HCT116 (cell line): ENCODE data around the gene EBPL. TPM values are rescaled to one million over a fixed set of nuclear protein-coding genes. Genes with fewer than 3 reads are reported as not detected.

Experiments
- ATAC-seq: fragments of 200-7000 bp; cut with Tn5 transposase; 2 replicates; pipeline ENCODE4 v1.9.1; 2020; ENCODE audit warnings: mild to moderate bottlenecking, moderate library complexity
- BruUV-seq: library from RNA; stranded (reverse); fragments of 400-500 nt; replicated peaks from 2 replicates; lab custom pipeline; 2021; lab: Mats Ljungman, UMichigan
- CTCF ChIA-PET: fragments of 300-600 bp; sonication (Branson Sonifier 250); formaldehyde crosslinking; loops from one replicate; lab custom pipeline; 2021; ENCODE audit warnings: antibody characterized with exemption; lab: Charles Lee
- POLR2A ChIA-PET: fragments of 300-600, 350-600 bp; sonication (Branson Sonifier 250); formaldehyde crosslinking; loops from one replicate; lab custom pipeline; 2021; ENCODE audit warnings: antibody characterized with exemption; lab: Charles Lee
- RAD21 ChIA-PET, 2 experiments: fragments of 300-600 bp; sonication (Branson Sonifier 250); formaldehyde crosslinking; loops; one replicate each; lab custom pipeline; 2023; ENCODE audit warnings: low total read pairs in 2 of 2; ENCODE audit not compliant: uncharacterized antibody in 2 of 2, unreplicated experiment in 2 of 2, low non-redundant PET in 1 of 2; lab: Charles Lee
- DNase-seq: peaks from one replicate; pipeline ENCODE4 v3.0.0-alpha.2; 2010; ENCODE audit warnings: low read depth, low spot score
- H2AFZ ChIP-seq: fragments of 200-600 bp; shearing (Covaris generic), sonication (generic); 2 replicates; pipeline ENCODE4 v1.6.1; 2017; ENCODE audit warnings: low read depth, mixed run types, mixed read lengths, antibody characterized with exemption, low read length; ENCODE audit not compliant: poor library complexity, severe bottlenecking
- H3K27ac ChIP-seq: 2 replicates; pipeline ENCODE4 v1.5.1; 2012; ENCODE audit warnings: low read depth, low read length
- H3K27me3 ChIP-seq: fragments of 200-600 bp; sonication (generic); 2 replicates; pipeline ENCODE4 v1.6.1; 2016; ENCODE audit warnings: mixed run types, low read length, mixed read lengths; ENCODE audit not compliant: insufficient read depth
- H3K36me3 ChIP-seq, 2 experiments: fragments of 200-500 bp in 1 of 2; fragments of 200-600 bp in 1 of 2; sonication (Bioruptor generic) in 1 of 2; sonication (generic) in 1 of 2; 2 replicates each; pipeline versions ENCODE4 v1.5.1 to v1.6.1; 2014 to 2016; ENCODE audit warnings: low read length in 2 of 2, inconsistent platforms in 1 of 2, mixed read lengths in 1 of 2, mixed run types in 1 of 2; ENCODE audit not compliant: insufficient read depth in 2 of 2, control insufficient read depth in 1 of 2
- H3K4me1 ChIP-seq, 2 experiments: fragments of 200-600 bp in 1 of 2; sonication (generic) in 1 of 2; 2 replicates each; pipeline versions ENCODE4 v1.5.1 to v1.6.1; 2012 to 2017; ENCODE audit warnings: low read length in 2 of 2, inconsistent platforms in 1 of 2, mild to moderate bottlenecking in 1 of 2, mixed read lengths in 1 of 2, mixed run types in 1 of 2, moderate library complexity in 1 of 2; ENCODE audit not compliant: insufficient read depth in 2 of 2, control insufficient read depth in 1 of 2
- H3K4me2 ChIP-seq: fragments of 200-600 bp; sonication (generic); 2 replicates; pipeline ENCODE4 v1.6.1; 2017; ENCODE audit warnings: mixed run types, low read length, mixed read lengths
- H3K4me3 ChIP-seq, 2 experiments: fragments of 200-600 bp in 1 of 2; sonication (generic) in 1 of 2; replicated peaks in 1 of 2; 2 replicates each; pipeline ENCODE4 v1.5.1; 2011 to 2016; ENCODE audit warnings: low read length in 2 of 2, control low read depth in 1 of 2, low read depth in 1 of 2, mild to moderate bottlenecking in 1 of 2, mixed read lengths in 1 of 2, mixed run types in 1 of 2
- H3K79me2 ChIP-seq: fragments of 200-600 bp; sonication (generic); 2 replicates; pipeline ENCODE4 v1.6.1; 2017; ENCODE audit warnings: mild to moderate bottlenecking, mixed run types, low read length, moderate library complexity, mixed read lengths; ENCODE audit not compliant: insufficient read depth
- H3K9ac ChIP-seq: fragments of 200-600 bp; sonication (generic); 2 replicates; pipeline ENCODE4 v1.6.1; 2016; ENCODE audit warnings: low read length, mixed read lengths
- H3K9me2 ChIP-seq: fragments of 200-600 bp; sonication (generic), shearing (Covaris generic); 2 replicates; pipeline ENCODE4 v1.6.1; 2017; ENCODE audit warnings: mixed run types, mild to moderate bottlenecking, moderate library complexity; ENCODE audit not compliant: insufficient read depth
- H3K9me3 ChIP-seq, 2 experiments: fragments of 200-500 bp in 1 of 2; fragments of 200-600 bp in 1 of 2; sonication (Bioruptor generic) in 1 of 2; sonication (generic) in 1 of 2; 2 replicates each; pipeline ENCODE4 v1.6.1; 2014 to 2017; ENCODE audit warnings: low read length in 2 of 2, mixed read lengths in 2 of 2, inconsistent platforms in 1 of 2, low read depth in 1 of 2, mild to moderate bottlenecking in 1 of 2, mixed run types in 1 of 2, moderate library complexity in 1 of 2; ENCODE audit not compliant: control insufficient read depth in 1 of 2, insufficient read depth in 1 of 2
- H4K20me1 ChIP-seq: fragments of 200-600 bp; sonication (generic), shearing (Covaris generic); 2 replicates; pipeline ENCODE4 v1.6.1; 2017; ENCODE audit warnings: mixed run types, mild to moderate bottlenecking, moderate library complexity; ENCODE audit not compliant: insufficient read depth
- CBX3 ChIP-seq: IDR thresholded peaks from 2 replicates; pipeline ENCODE4 v1.6.1; 2012; ENCODE audit warnings: low read depth
- CEBPB ChIP-seq: IDR thresholded peaks from 2 replicates; pipeline ENCODE4 v1.6.1; 2012; ENCODE audit warnings: low read depth
- EGR1 ChIP-seq: IDR thresholded peaks from 2 replicates; pipeline ENCODE4 v1.6.1; 2012; ENCODE audit warnings: low read depth
- ELF1 ChIP-seq: IDR thresholded peaks from 2 replicates; pipeline ENCODE4 v1.6.1; 2012; ENCODE audit warnings: low read depth, borderline replicate concordance
- EZH2phosphoT487 ChIP-seq: fragments of 200-600 bp; IDR thresholded peaks from 2 replicates; pipeline ENCODE4 v1.6.1; 2018; ENCODE audit warnings: antibody characterized with exemption, borderline replicate concordance
- FOSL1 ChIP-seq: IDR thresholded peaks from 2 replicates; pipeline ENCODE4 v1.6.1; 2012; ENCODE audit warnings: low read depth
- JUND ChIP-seq: IDR thresholded peaks from 2 replicates; pipeline ENCODE4 v1.6.1; 2012
- POLR2A ChIP-seq: IDR thresholded peaks from 2 replicates; pipeline ENCODE4 v1.7.0; 2011; ENCODE audit warnings: borderline replicate concordance; ENCODE audit not compliant: insufficient read depth, insufficient read length; ENCODE audit errors: extremely low read depth
- RAD21 ChIP-seq: IDR thresholded peaks from 2 replicates; pipeline ENCODE4 v1.6.1; 2012; ENCODE audit warnings: low read depth, mild to moderate bottlenecking
- SIN3A ChIP-seq: IDR thresholded peaks from 2 replicates; pipeline ENCODE4 v1.6.1; 2012; ENCODE audit warnings: low read depth
- SP1 ChIP-seq: IDR thresholded peaks from 2 replicates; pipeline ENCODE4 v1.6.1; 2012; ENCODE audit warnings: low read depth
- SRF ChIP-seq: IDR thresholded peaks from 2 replicates; pipeline ENCODE4 v1.6.1; 2012; ENCODE audit warnings: low read depth
- TCF7L2 ChIP-seq: IDR thresholded peaks from 2 replicates; pipeline ENCODE4 v1.7.0; 2011; ENCODE audit warnings: borderline replicate concordance, inconsistent platforms; ENCODE audit not compliant: insufficient read depth, insufficient read length; ENCODE audit errors: extremely low read depth
- YY1 ChIP-seq: IDR thresholded peaks from 2 replicates; pipeline ENCODE4 v1.6.1; 2011; ENCODE audit warnings: low read length, low read depth, moderate library complexity, mild to moderate bottlenecking; ENCODE audit not compliant: insufficient replicate concordance; ENCODE audit errors: extremely low read depth
- ZFX ChIP-seq: fragments of 450-650 bp; IDR thresholded peaks from 2 replicates; pipeline ENCODE4 v1.6.1; 2017
- intact Hi-C: fragments of 100-400 bp; cut with micrococcal nuclease; formaldehyde crosslinking; loops from 2 replicates; pipeline ENCODE4 v1.10.0; 2022
- total RNA-seq: library from RNA; stranded (reverse); gene quantifications from one replicate; pipeline ENCODE4 v1.2.1, GENCODE V29; 2021; ENCODE audit not compliant: unreplicated experiment
- TF ChIP-seq, protein P1 (sequence below), 3 experiments: fragments of 200-600 bp in 1 of 3; sonication (generic) in 1 of 3; IDR thresholded peaks in 2 of 3; conservative IDR thresholded peaks in 1 of 3; 2 replicates each; pipeline ENCODE4 v1.5.1; 2012 to 2017; ENCODE audit warnings: low read depth in 2 of 3, low read length in 2 of 3, antibody characterized with exemption in 1 of 3, borderline replicate concordance in 1 of 3, control low read depth in 1 of 3, mild to moderate bottlenecking in 1 of 3, mixed read lengths in 1 of 3, mixed run types in 1 of 3, moderate library complexity in 1 of 3; ENCODE audit not compliant: insufficient read depth in 1 of 3
- TF ChIP-seq, protein P2 (sequence below): IDR thresholded peaks from 2 replicates; pipeline ENCODE4 v1.6.1; 2012
- TF ChIP-seq, protein P3 (sequence below): IDR thresholded peaks from 2 replicates; pipeline ENCODE4 v1.6.1; 2012; ENCODE audit warnings: low read depth
- TF ChIP-seq, protein P4 (sequence below): IDR thresholded peaks from 2 replicates; pipeline ENCODE4 v1.6.1; 2012
- TF ChIP-seq, protein P5 (sequence below): IDR thresholded peaks from 2 replicates; pipeline ENCODE4 v1.6.1; 2011; ENCODE audit warnings: mild to moderate bottlenecking, low read length, moderate library complexity; ENCODE audit not compliant: insufficient replicate concordance; ENCODE audit errors: extremely low read depth

Gene EBPL
- total RNA-seq, 1 experiment from 2014 or later = 73.2 TPM

DNA sequence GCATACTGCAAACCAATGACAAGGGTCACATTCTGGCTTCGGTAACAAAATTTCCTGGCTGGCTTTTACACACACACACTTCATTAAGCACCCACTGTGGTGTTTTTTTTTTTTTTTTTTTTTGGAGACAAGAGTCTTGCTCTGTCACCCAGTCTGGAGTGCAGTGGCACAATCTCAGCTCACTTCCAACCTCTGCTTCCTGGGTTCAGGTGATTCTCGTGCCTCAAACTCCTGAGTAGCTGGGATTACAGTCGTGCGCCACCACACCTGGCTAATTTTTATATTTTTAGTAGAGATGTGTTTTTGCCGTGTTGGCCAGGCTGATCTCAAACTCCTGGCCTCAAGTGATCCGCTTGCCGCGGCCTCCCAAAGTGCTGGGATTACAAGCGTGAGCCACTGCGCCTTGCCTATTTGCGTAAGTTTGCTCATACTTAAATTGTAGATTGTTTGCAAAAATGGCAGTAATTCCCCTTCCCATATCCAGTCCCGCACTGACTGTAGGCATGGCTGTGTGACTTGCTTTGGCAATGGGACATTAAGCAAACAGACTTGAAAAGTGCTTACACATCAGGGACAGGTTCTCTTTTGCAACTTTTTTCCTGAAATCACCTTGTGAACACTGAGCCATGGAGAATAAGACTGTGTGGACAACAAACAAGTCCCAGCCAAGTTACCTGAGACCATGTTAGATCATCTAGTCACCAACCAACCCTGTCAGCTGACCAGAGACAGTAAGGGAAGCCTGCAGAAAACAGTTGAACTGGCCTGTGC, 42.1 kb upstream of the EBPL start:
- ATAC-seq (no peak), DNase-seq (no peak)
- Histone ChIP-seq H3K27ac (no peak overlapping the region), H3K36me3 (peaks cover 4 to 7% of the 10 kb centered on the region in 2 experiments; a peak in 2 of 4 replicates), H3K4me1 (peaks cover 0 to 4% of the 10 kb centered on the region in 2 experiments; a peak in 1 of 4 replicates), H3K27me3 (no peaks in the 10 kb centered on the region), H3K9me3 (no peaks in the 10 kb centered on the region), H2AFZ (no peak overlapping the region), H3K4me2 (no peak overlapping the region), H3K79me2 (0 out of 2 replicates have a peak, but pooled peaks cover 4% of the 10 kb centered on the region), H4K20me1 (no peaks in the 10 kb centered on the region), H3K4me3 (no peak overlapping the region), H3K9me2 (no peaks in the 10 kb centered on the region), H3K9ac (no peak overlapping the region)
- POLR2A ChIA-PET = interaction anchor here (0.6 to 1.0 kb wide), 2 partner anchors 46 to 84 kb away, joined by 3 read pairs; no protein-coding TSS in a partner anchor
- RAD21 ChIA-PET = no interaction called here
- CTCF ChIA-PET = no interaction called here
- intact Hi-C loops = no loop called here
- no TSS peak for BruUV-seq
- TF ChIP-seq JUND (no peak), CEBPB (no peak), YY1 (no peak), SP1 (no peak), FOSL1 (no peak), ZFX (no peak), EZH2phosphoT487 (no peak), EGR1 (no peak), RAD21 (no peak), POLR2A (no peak), TCF7L2 (no peak), SRF (no peak), CBX3 (no peak), SIN3A (no peak), ELF1 (no peak)
- TF ChIP-seq, protein P1, sequence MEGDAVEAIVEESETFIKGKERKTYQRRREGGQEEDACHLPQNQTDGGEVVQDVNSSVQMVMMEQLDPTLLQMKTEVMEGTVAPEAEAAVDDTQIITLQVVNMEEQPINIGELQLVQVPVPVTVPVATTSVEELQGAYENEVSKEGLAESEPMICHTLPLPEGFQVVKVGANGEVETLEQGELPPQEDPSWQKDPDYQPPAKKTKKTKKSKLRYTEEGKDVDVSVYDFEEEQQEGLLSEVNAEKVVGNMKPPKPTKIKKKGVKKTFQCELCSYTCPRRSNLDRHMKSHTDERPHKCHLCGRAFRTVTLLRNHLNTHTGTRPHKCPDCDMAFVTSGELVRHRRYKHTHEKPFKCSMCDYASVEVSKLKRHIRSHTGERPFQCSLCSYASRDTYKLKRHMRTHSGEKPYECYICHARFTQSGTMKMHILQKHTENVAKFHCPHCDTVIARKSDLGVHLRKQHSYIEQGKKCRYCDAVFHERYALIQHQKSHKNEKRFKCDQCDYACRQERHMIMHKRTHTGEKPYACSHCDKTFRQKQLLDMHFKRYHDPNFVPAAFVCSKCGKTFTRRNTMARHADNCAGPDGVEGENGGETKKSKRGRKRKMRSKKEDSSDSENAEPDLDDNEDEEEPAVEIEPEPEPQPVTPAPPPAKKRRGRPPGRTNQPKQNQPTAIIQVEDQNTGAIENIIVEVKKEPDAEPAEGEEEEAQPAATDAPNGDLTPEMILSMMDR (IDR thresholded peaks at IDR 0.05 in 2 of 3, conservative IDR thresholded peaks at IDR 0.05 in 1 of 3; ENCODE audit: borderline replicate concordance in 1 of 3, insufficient read depth in 1 of 3, low read depth in 2 of 3, low read length in 2 of 3) = no peak
- TF ChIP-seq, protein P2, sequence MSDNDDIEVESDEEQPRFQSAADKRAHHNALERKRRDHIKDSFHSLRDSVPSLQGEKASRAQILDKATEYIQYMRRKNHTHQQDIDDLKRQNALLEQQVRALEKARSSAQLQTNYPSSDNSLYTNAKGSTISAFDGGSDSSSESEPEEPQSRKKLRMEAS = no peak
- TF ChIP-seq, protein P3, sequence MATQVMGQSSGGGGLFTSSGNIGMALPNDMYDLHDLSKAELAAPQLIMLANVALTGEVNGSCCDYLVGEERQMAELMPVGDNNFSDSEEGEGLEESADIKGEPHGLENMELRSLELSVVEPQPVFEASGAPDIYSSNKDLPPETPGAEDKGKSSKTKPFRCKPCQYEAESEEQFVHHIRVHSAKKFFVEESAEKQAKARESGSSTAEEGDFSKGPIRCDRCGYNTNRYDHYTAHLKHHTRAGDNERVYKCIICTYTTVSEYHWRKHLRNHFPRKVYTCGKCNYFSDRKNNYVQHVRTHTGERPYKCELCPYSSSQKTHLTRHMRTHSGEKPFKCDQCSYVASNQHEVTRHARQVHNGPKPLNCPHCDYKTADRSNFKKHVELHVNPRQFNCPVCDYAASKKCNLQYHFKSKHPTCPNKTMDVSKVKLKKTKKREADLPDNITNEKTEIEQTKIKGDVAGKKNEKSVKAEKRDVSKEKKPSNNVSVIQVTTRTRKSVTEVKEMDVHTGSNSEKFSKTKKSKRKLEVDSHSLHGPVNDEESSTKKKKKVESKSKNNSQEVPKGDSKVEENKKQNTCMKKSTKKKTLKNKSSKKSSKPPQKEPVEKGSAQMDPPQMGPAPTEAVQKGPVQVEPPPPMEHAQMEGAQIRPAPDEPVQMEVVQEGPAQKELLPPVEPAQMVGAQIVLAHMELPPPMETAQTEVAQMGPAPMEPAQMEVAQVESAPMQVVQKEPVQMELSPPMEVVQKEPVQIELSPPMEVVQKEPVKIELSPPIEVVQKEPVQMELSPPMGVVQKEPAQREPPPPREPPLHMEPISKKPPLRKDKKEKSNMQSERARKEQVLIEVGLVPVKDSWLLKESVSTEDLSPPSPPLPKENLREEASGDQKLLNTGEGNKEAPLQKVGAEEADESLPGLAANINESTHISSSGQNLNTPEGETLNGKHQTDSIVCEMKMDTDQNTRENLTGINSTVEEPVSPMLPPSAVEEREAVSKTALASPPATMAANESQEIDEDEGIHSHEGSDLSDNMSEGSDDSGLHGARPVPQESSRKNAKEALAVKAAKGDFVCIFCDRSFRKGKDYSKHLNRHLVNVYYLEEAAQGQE = no peak
- TF ChIP-seq, protein P4, sequence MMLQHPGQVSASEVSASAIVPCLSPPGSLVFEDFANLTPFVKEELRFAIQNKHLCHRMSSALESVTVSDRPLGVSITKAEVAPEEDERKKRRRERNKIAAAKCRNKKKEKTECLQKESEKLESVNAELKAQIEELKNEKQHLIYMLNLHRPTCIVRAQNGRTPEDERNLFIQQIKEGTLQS = no peak
- TF ChIP-seq, protein P5, sequence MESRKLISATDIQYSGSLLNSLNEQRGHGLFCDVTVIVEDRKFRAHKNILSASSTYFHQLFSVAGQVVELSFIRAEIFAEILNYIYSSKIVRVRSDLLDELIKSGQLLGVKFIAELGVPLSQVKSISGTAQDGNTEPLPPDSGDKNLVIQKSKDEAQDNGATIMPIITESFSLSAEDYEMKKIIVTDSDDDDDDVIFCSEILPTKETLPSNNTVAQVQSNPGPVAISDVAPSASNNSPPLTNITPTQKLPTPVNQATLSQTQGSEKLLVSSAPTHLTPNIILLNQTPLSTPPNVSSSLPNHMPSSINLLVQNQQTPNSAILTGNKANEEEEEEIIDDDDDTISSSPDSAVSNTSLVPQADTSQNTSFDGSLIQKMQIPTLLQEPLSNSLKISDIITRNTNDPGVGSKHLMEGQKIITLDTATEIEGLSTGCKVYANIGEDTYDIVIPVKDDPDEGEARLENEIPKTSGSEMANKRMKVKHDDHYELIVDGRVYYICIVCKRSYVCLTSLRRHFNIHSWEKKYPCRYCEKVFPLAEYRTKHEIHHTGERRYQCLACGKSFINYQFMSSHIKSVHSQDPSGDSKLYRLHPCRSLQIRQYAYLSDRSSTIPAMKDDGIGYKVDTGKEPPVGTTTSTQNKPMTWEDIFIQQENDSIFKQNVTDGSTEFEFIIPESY = no peak
